ENCODE measurements around the gene MYL10.

- TF ChIP-seq EZH2phosphoT487 (IDR thresholded peaks at IDR 0.05; ENCODE audit: low read depth, severe bottlenecking, unreplicated experiment) (no peak), CTCF (IDR thresholded peaks at IDR 0.05; ENCODE audit: poor library complexity) (no peak)
These were observed 2.3 kb downstream of the MYL10 start for GRCh38 chr7:101626758-101627157.
